Mammary epithelial cell (primary cell): ENCODE results near the gene IL27RA.

ENCODE experiments used
- EZH2 ChIP-seq: IDR thresholded peaks from 2 replicates; pipeline ENCODE4 v1.6.1; 2012; ENCODE audit warnings: low read length, inconsistent platforms, borderline replicate concordance
- TF ChIP-seq, protein P1 (sequence below), 2 donors: IDR thresholded peaks in 1 of 2; conservative IDR thresholded peaks in 1 of 2; 2 replicates each; pipeline ENCODE4 v1.5.1; 2011 to 2012; ENCODE audit warnings: inconsistent platforms in 2 of 2, low read length in 2 of 2, mild to moderate bottlenecking in 2 of 2, control low read depth in 1 of 2, low read depth in 1 of 2; ENCODE audit not compliant: insufficient read depth in 1 of 2; ENCODE audit errors: extremely low read depth in 1 of 2

DNA sequence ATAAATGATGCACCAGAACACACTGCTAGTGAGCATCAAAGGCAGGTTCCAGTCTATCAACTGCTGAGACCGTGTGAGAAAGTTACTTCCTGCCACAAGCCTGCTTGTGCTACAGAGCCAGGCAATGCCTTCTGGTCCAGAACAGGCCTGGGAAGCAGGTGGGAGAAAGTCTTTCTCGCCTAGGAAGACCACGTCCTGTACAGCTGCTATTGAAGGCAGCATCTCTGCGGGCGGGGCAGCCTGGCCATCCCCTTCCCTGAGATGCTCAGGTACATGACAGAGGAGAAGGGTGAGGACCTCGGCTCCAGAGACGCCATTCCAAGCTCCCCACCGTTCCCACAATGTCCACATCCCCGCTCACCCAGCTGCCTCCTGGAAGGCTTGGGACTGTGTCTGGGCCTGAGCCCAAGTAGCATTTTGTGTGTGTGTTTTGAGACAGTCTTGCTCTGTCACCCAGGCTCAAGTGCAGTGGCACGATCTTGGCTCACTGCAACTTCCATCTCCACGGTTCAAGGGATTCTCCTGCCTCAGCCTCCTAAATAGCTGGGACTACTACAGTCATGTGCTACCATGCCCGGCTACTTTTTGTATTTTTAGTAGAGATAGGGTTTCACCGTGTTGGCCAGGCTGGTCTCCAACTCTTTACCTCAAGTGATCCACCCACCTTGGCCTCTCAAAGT is 28.9 kb upstream of the IL27RA start:
- TF ChIP-seq, protein P1, sequence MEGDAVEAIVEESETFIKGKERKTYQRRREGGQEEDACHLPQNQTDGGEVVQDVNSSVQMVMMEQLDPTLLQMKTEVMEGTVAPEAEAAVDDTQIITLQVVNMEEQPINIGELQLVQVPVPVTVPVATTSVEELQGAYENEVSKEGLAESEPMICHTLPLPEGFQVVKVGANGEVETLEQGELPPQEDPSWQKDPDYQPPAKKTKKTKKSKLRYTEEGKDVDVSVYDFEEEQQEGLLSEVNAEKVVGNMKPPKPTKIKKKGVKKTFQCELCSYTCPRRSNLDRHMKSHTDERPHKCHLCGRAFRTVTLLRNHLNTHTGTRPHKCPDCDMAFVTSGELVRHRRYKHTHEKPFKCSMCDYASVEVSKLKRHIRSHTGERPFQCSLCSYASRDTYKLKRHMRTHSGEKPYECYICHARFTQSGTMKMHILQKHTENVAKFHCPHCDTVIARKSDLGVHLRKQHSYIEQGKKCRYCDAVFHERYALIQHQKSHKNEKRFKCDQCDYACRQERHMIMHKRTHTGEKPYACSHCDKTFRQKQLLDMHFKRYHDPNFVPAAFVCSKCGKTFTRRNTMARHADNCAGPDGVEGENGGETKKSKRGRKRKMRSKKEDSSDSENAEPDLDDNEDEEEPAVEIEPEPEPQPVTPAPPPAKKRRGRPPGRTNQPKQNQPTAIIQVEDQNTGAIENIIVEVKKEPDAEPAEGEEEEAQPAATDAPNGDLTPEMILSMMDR (conservative IDR thresholded peaks at IDR 0.05 in 1 of 2, IDR thresholded peaks at IDR 0.05 in 1 of 2; ENCODE audit: extremely low read depth in 1 of 2, insufficient read depth in 1 of 2, low read depth in 1 of 2, low read length in 2 of 2) = no peak
- no peak for TF ChIP-seq EZH2
